Smooth muscle cell (in vitro differentiated cells): ENCODE results near the gene COL11A2. TPM values are rescaled to one million over a fixed set of nuclear protein-coding genes. Genes with fewer than 3 reads are reported as not detected.

Source experiments
- DNase-seq: peaks from one replicate; lab custom pipeline; 2025; ENCODE audit not compliant: unreplicated experiment; lab: John Stamatoyannopoulos, UW
- H2AFZ ChIP-seq: fragments of 200-600 bp; sonication (generic); 2 replicates; pipeline ENCODE4 v1.6.0; 2016; ENCODE audit warnings: antibody characterized with exemption, low read depth, mild to moderate bottlenecking
- H3F3A ChIP-seq: fragments of 200-600 bp; sonication (generic); 2 replicates; pipeline ENCODE4 v1.6.0; 2017; ENCODE audit warnings: antibody characterized with exemption, low read depth
- H3K27ac ChIP-seq: fragments of 200-600 bp; sonication (generic); 2 replicates; pipeline ENCODE4 v1.5.1; 2016; ENCODE audit warnings: low read depth, mild to moderate bottlenecking
- H3K27me3 ChIP-seq: fragments of 200-600 bp; sonication (generic); 2 replicates; pipeline ENCODE4 v1.6.1; 2016; ENCODE audit warnings: low read depth, mild to moderate bottlenecking
- H3K36me3 ChIP-seq: fragments of 200-600 bp; sonication (generic); 2 replicates; pipeline ENCODE4 v1.5.1; 2016; ENCODE audit warnings: low read depth
- H3K4me1 ChIP-seq: fragments of 200-600 bp; sonication (generic); 2 replicates; pipeline ENCODE4 v1.5.1; 2016; ENCODE audit warnings: low read depth
- H3K4me2 ChIP-seq: fragments of 200-600 bp; sonication (generic); 2 replicates; pipeline ENCODE4 v1.6.0; 2016; ENCODE audit warnings: mild to moderate bottlenecking
- H3K4me3 ChIP-seq: fragments of 200-600 bp; sonication (generic); 2 replicates; pipeline ENCODE4 v1.5.1; 2016; ENCODE audit warnings: mild to moderate bottlenecking
- H3K79me2 ChIP-seq: fragments of 200-600 bp; sonication (generic); 2 replicates; pipeline ENCODE4 v1.6.0; 2016; ENCODE audit warnings: low read depth, mild to moderate bottlenecking
- H3K9ac ChIP-seq: fragments of 200-600 bp; sonication (generic); 2 replicates; pipeline ENCODE4 v1.6.0; 2016; ENCODE audit warnings: low read depth
- H3K9me3 ChIP-seq: fragments of 200-600 bp; sonication (generic); replicated peaks from 2 replicates; pipeline ENCODE4 v1.5.1; 2016; ENCODE audit warnings: low read depth
- H4K20me1 ChIP-seq: fragments of 200-600 bp; sonication (generic); 2 replicates; pipeline ENCODE4 v1.6.0; 2016; ENCODE audit warnings: low read depth
- WGBS: methylation state at CpG from one replicate; pipeline ENCODE4 v1.1.7; 2016; ENCODE audit warnings: low lambda C conversion rate; 5-methylcytosine and 5-hydroxymethylcytosine counted together
- polyA plus RNA-seq: library from polyadenylated mRNA; unstranded; fragments of >200 nt; fragmentation: Nextera tagmentation; extraction: Ambion mirVana; gene quantifications from 2 replicates; pipeline ENCODE4 v1.2.1, GENCODE V29; 2016
- total RNA-seq: library from RNA; depleted of rRNA; stranded (reverse); fragments of >200 nt; gene quantifications from 2 replicates; pipeline ENCODE4 v1.2.3, GENCODE V29; 2014
- TF ChIP-seq, protein P1 (sequence below): fragments of 200-600 bp; sonication (generic); IDR thresholded peaks from 2 replicates; pipeline ENCODE4 v1.5.1; 2017; ENCODE audit warnings: borderline replicate concordance, mild to moderate bottlenecking, antibody characterized with exemption; ENCODE audit not compliant: insufficient read depth, poor library complexity, severe bottlenecking

COL11A2 gene
- total and polyA plus RNA-seq, 2 experiments from 2014 or later = 0.36 to 1.2 TPM

DNA sequence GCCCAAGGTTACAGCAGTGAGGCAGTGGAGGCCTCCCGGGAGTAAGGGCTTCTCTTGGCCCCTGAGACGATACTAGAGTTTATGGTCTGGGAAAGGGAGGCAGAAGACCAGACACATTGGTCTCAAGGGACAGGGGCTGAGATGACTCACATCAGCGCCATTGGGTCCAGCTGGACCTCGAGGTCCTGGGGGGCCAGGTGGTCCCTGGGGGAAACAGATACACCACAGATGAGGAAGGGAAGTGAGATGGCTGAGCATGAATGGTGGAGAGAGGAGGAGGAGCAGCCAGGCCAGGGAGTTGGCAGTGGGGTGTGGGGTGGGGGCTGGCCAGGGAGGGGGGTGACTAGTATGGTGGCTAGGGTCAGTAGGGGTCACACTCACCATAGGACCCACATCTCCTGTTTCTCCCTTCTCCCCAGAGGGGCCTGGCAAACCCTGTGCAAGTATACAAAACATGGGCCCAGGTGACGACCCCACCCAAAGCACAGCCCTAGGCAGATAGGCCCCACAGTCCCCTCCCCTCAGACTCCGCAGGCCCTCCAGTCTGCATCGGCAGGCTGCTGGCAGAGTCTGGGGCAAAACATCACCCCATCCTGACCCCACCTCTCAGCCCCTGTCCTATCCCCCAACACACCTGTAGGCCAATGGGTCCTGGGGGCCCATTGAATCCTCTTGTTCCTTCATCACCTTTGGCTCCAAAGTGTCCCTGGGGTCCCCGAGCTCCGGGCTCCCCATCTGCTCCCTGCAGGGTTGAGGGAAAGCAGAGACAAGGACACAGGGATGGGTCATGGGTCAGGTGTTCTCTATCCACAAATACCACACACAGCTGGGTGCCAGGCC lies 21.9 kb downstream of the COL11A2 start:
- no peaks in the 10 kb centered on the region for H3K4me1 ChIP-seq
- H3K4me3 ChIP-seq = no peak overlapping the region
- H3K9me3 ChIP-seq = no peaks in the 10 kb centered on the region
- TF ChIP-seq, protein P1, sequence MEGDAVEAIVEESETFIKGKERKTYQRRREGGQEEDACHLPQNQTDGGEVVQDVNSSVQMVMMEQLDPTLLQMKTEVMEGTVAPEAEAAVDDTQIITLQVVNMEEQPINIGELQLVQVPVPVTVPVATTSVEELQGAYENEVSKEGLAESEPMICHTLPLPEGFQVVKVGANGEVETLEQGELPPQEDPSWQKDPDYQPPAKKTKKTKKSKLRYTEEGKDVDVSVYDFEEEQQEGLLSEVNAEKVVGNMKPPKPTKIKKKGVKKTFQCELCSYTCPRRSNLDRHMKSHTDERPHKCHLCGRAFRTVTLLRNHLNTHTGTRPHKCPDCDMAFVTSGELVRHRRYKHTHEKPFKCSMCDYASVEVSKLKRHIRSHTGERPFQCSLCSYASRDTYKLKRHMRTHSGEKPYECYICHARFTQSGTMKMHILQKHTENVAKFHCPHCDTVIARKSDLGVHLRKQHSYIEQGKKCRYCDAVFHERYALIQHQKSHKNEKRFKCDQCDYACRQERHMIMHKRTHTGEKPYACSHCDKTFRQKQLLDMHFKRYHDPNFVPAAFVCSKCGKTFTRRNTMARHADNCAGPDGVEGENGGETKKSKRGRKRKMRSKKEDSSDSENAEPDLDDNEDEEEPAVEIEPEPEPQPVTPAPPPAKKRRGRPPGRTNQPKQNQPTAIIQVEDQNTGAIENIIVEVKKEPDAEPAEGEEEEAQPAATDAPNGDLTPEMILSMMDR = no peak
- no peaks in the 10 kb centered on the region for H3F3A ChIP-seq
- no peaks in the 10 kb centered on the region for H3K27me3 ChIP-seq
- H2AFZ ChIP-seq = no peak overlapping the region
- H4K20me1 ChIP-seq = no peaks in the 10 kb centered on the region
- 84% methylated on average over 9 of the region's 9 CpGs for WGBS
- H3K4me2 ChIP-seq = no peak overlapping the region
- DNase-seq = no peak
- H3K36me3 ChIP-seq = no peaks in the 10 kb centered on the region
- H3K79me2 ChIP-seq = no peaks in the 10 kb centered on the region
- no peak overlapping the region for H3K9ac ChIP-seq
- H3K27ac ChIP-seq = no peak overlapping the region

DNA sequence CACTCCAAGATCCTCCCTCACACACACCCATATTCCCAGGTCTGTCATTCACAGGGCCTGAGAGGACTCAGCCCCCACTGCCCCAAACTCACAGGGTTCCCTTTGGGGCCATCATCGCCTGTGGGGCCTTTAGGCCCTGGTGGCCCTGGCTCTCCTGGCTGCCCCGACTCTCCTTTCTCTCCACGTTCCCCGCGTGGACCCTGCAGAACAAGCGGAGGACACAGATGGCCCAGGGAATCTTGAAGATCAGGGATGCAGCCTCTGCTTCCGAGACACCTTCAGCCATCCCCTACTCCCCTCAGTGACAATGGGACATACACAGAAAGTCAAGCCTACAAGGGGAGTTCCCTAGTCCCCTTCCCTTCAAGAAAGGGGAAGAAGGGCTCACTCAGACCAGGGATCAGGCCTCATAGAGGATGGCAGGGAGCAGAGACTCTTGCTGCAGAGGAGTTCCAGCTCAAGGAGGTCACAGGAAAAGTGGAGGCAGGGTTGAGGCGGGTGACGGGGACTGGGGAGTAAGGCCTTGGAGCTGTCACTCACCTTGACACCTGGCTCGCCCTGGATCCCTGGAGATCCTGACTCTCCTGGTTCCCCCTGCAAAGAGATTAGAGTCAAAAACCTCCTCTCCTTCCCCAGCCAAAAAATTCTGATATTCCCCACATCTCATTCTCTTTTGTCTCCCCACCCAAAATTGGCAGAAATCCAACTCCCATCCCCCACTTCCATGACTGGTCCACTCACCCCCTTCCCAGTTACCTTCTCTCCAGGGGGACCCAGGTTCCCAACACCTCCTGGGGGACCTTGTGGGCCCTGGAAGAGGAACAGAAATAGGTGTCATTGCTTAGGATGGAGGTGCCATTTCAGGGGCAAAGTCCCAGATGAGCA lies 22.7 kb downstream of the COL11A2 start:
- no peaks in the 10 kb centered on the region for H3K9me3 ChIP-seq
- no peak overlapping the region for H2AFZ ChIP-seq
- no peak overlapping the region for H3K4me2 ChIP-seq
- no peaks in the 10 kb centered on the region for H3K4me1 ChIP-seq
- no peak overlapping the region for H3K4me3 ChIP-seq
- H3K9ac ChIP-seq = no peak overlapping the region
- DNase-seq = no peak
- H3K27ac ChIP-seq = no peak overlapping the region
- no peaks in the 10 kb centered on the region for H3K79me2 ChIP-seq
- no peaks in the 10 kb centered on the region for H3K27me3 ChIP-seq
- H4K20me1 ChIP-seq = no peaks in the 10 kb centered on the region
- TF ChIP-seq, protein P1 = no peak
- no peaks in the 10 kb centered on the region for H3F3A ChIP-seq
- WGBS = 89% methylated on average over 10 of the region's 10 CpGs
- H3K36me3 ChIP-seq = no peaks in the 10 kb centered on the region

DNA sequence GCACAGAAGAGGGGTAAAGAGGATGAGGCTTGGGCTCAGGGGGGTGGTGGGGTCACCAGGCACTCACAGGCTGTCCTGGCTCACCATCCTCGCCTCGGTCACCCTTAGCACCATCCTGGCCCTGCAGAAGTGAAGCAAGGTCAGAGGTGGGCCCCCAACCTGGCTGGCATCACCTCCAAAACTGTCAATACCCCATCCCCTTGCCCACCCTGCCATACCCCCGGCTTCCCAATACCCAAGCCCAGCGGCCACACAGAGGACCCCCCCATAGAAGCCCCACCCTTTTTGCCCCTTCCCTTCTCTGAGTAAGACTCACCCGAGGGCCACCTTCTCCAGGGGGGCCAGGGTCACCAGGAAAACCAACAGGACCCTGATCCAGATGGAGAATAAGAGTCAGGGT lies 23.6 kb downstream of the COL11A2 start:
- DNase-seq = no peak
- 64% methylated on average over 5 of the region's 5 CpGs for WGBS

More for the DNA sequence above, 23.6 kb downstream of the COL11A2 start:
- H3K27me3 ChIP-seq = no peaks in the 10 kb centered on the region
- no peaks in the 10 kb centered on the region for H3F3A ChIP-seq
- H4K20me1 ChIP-seq = no peaks in the 10 kb centered on the region
- TF ChIP-seq, protein P1 = no peak
- no peak overlapping the region for H3K27ac ChIP-seq
- no peak overlapping the region for H3K4me3 ChIP-seq
- H3K9ac ChIP-seq = no peak overlapping the region
- no peak overlapping the region for H3K4me2 ChIP-seq
- H3K4me1 ChIP-seq = no peaks in the 10 kb centered on the region
- no peaks in the 10 kb centered on the region for H3K36me3 ChIP-seq
- no peak overlapping the region for H2AFZ ChIP-seq
- H3K79me2 ChIP-seq = no peaks in the 10 kb centered on the region
- H3K9me3 ChIP-seq = no peaks in the 10 kb centered on the region
